OCI-LY3 (cell line): ENCODE data around the gene OR1L1.

Source experiments
- H2AFZ ChIP-seq: fragments of 200-600, 300-600 bp; shearing (Covaris generic); 2 replicates; pipeline ENCODE4 v1.6.0; 2014; ENCODE audit warnings: antibody characterized with exemption, low read depth, low read length
- H3K27ac ChIP-seq: fragments of 200-600, 300-600 bp; sonication (generic); 2 replicates; pipeline ENCODE4 v1.5.1; 2014; ENCODE audit warnings: mild to moderate bottlenecking, low read length, moderate library complexity, mixed read lengths
- H3K27me3 ChIP-seq: fragments of 200-600, 300-600 bp; sonication (generic); 2 replicates; pipeline ENCODE4 v1.6.1; 2014; ENCODE audit warnings: low read depth, low read length, mixed read lengths
- H3K36me3 ChIP-seq: fragments of 200-600, 300-600 bp; sonication (generic); replicated peaks from 2 replicates; pipeline ENCODE3; 2014; ENCODE audit warnings: low read depth, low read length, mixed read lengths
- H3K4me1 ChIP-seq: fragments of 300-600, 200-600 bp; sonication (generic); 2 replicates; pipeline ENCODE4 v1.6.1; 2014; ENCODE audit warnings: low read length, mixed read lengths
- H3K4me2 ChIP-seq: fragments of 200-600, 300-600 bp; sonication (generic); 2 replicates; pipeline ENCODE4 v1.6.1; 2014; ENCODE audit warnings: low read length, mixed read lengths
- H3K4me3 ChIP-seq: fragments of 300-600, 200-600 bp; sonication (generic); 2 replicates; pipeline ENCODE4 v1.5.1; 2014; ENCODE audit warnings: antibody characterized with exemption, mild to moderate bottlenecking, low read length, moderate library complexity
- H3K79me2 ChIP-seq: fragments of 300-600, 200-600 bp; shearing (Covaris generic); 2 replicates; pipeline ENCODE4 v1.6.1; 2014; ENCODE audit warnings: mild to moderate bottlenecking, low read length, mixed read lengths
- H3K9ac ChIP-seq: fragments of 300-600, 200-600 bp; shearing (Covaris generic); 2 replicates; pipeline ENCODE4 v1.6.0; 2014; ENCODE audit warnings: mild to moderate bottlenecking, low read length, moderate library complexity
- H3K9me3 ChIP-seq: fragments of 200-600, 300-600 bp; shearing (Covaris generic); 2 replicates; pipeline ENCODE4 v1.6.1; 2014; ENCODE audit warnings: low read length, mixed read lengths; ENCODE audit not compliant: insufficient read depth
- H4K20me1 ChIP-seq: fragments of 200-600, 300-600 bp; sonication (generic); 2 replicates; pipeline ENCODE4 v1.6.1; 2016; ENCODE audit warnings: low read length, mixed read lengths; ENCODE audit not compliant: insufficient read depth
- EZH2phosphoT487 ChIP-seq: fragments of 200-600 bp; shearing (Covaris generic); IDR thresholded peaks from 2 replicates; pipeline ENCODE4 v1.6.1; 2018; ENCODE audit warnings: antibody characterized with exemption, mixed run types, low read depth
- TF ChIP-seq, protein P1 (sequence below): fragments of 200-600, 300-600 bp; sonication (generic); IDR thresholded peaks from 2 replicates; pipeline ENCODE4 v1.5.1; 2014; ENCODE audit warnings: antibody characterized with exemption, low read length, low read depth

Gene OR1L1

DNA sequence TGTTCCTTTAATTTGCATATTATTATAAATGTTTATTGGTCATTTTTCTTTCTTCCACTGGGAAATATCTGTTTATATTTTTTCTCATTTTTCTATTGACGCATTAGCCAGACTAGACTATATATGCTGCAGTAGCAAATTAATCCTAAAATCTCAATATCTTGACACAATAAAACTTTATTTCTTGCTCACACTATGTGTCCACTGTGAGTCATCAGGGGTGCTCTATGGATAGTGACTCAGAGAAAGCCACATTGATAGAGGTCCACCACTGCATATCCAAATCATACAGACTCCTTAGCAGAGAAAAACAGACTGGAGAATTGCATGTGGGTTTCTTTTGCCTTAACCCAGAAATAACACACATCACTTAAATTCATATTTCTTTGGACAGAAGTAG lies 34.2 kb downstream of the OR1L1 start:
- H3K27ac ChIP-seq, result no peak overlapping the region
- no peak for TF ChIP-seq EZH2phosphoT487
- TF ChIP-seq, protein P1, sequence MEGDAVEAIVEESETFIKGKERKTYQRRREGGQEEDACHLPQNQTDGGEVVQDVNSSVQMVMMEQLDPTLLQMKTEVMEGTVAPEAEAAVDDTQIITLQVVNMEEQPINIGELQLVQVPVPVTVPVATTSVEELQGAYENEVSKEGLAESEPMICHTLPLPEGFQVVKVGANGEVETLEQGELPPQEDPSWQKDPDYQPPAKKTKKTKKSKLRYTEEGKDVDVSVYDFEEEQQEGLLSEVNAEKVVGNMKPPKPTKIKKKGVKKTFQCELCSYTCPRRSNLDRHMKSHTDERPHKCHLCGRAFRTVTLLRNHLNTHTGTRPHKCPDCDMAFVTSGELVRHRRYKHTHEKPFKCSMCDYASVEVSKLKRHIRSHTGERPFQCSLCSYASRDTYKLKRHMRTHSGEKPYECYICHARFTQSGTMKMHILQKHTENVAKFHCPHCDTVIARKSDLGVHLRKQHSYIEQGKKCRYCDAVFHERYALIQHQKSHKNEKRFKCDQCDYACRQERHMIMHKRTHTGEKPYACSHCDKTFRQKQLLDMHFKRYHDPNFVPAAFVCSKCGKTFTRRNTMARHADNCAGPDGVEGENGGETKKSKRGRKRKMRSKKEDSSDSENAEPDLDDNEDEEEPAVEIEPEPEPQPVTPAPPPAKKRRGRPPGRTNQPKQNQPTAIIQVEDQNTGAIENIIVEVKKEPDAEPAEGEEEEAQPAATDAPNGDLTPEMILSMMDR, result no peak
- no peaks in the 10 kb centered on the region for H3K9me3 ChIP-seq

More for the DNA sequence above, 34.2 kb downstream of the OR1L1 start:
- H3K4me1 ChIP-seq, result no peaks in the 10 kb centered on the region
- H3K79me2 ChIP-seq, result no peaks in the 10 kb centered on the region
- H3K4me3 ChIP-seq, result no peak overlapping the region
- peaks cover 7% of the 10 kb centered on the region; the same call in 1 of the 2 replicates for H3K27me3 ChIP-seq
- H2AFZ ChIP-seq, result no peak overlapping the region
- no peak overlapping the region for H3K9ac ChIP-seq
- no peaks in the 10 kb centered on the region for H3K36me3 ChIP-seq
- no peaks in the 10 kb centered on the region for H4K20me1 ChIP-seq
- no peak overlapping the region for H3K4me2 ChIP-seq
